Activated T-cell treated with anti-CD3 and anti-CD28 coated beads, Interleukin-2, amount 50 U/mL, for 1 hour (primary cell): ENCODE results near the gene KPNA6.
A peak's percentile ranks its signal among the peaks of the same experiment; 100 is the strongest.

Source experiments
- DNase-seq: peaks from one replicate; pipeline ENCODE4 v3.0.0-alpha.2; 2020

Gene KPNA6

GRCh38 chr1:32221581-32221979, 113.7 kb downstream of the KPNA6 start:
- DNase-seq = no peak

GRCh38 chr1:32221980-32222755, 114.3 kb downstream of the KPNA6 start, which contains the start of the genes EIF3I and TMEM234:
Gene EIF3I, plus strand, starts transcription at chr1:32222407. Its CDS starts 35 bp downstream, at chr1:32222442.
Gene TMEM234, minus strand, starts transcription at chr1:32222353. Its CDS starts 31 bp downstream, at chr1:32222322.
- DNase-seq = peak; percentile 89

GRCh38 chr1:32223683-32224082, 115.8 kb downstream of the KPNA6 start:
- no peak for DNase-seq

GRCh38 chr1:32224285-32224684, 116.4 kb downstream of the KPNA6 start:
- no peak for DNase-seq
